ENCODE measurements around the gene SMOC2. TPM values are rescaled to one million over a fixed set of nuclear protein-coding genes. Genes with fewer than 3 reads are reported as not detected.
A peak's percentile ranks its signal among the peaks of the same experiment; 100 is the strongest.
"Not testable (repeated sequence)": the region's sequence is repeated elsewhere in the genome, so short reads cannot be mapped to it uniquely, and the experiment has no call there.

The SMOC2 gene
- total and polyA plus RNA-seq, 2 donors from 2014 or later = 6.5 to 13.1 TPM

DNA sequence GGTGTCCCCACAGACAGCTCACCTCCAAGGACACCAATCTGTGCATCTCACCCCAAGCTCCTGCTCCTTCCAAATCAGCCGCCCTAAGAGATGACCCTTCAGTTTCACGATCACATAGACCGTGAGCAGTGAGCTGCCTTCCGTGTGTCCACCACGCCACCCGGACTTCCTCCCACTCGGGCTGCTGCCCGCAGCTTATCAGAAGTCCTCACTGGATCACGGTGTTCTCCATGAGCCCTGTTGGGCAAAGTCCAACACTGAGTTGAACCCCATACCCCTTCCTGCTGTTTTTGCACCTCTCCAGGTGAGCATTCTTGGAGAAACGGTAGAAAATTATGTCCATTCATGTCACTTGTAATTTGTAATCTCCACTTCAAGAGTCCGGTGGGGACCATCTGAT is 234.4 kb downstream of the SMOC2 start:
- Histone ChIP-seq H3K4me1 (ENCODE audit: control insufficient read depth in 2 of 3, insufficient read depth in 2 of 3, low read depth in 1 of 3, low read length in 3 of 3) (no peaks in the 10 kb centered on the region), H3K9me3 (ENCODE audit: control insufficient read depth in 2 of 3, insufficient read depth in 1 of 3, low read length in 3 of 3) (no peaks in the 10 kb centered on the region), H3K36me3 (ENCODE audit: control insufficient read depth in 2 of 3, insufficient read depth in 3 of 3, low read length in 3 of 3) (no peaks in the 10 kb centered on the region), H3K9ac (ENCODE audit: low read length in 3 of 3) (no peak overlapping the region), H3K27me3 (ENCODE audit: control insufficient read depth, insufficient read depth, low read length) (no peaks in the 10 kb centered on the region), H3K27ac (ENCODE audit: low read depth in 2 of 2, low read length in 2 of 2) (no peak overlapping the region), H3K4me3 (ENCODE audit: low read length in 3 of 3) (no peak overlapping the region)
- DNase-seq (no peak), FAIRE-seq (no peak)
- TF ChIP-seq CTCF (IDR thresholded peaks at IDR 0.05; ENCODE audit: borderline replicate concordance, extremely low read depth, insufficient read depth) = no peak
- intact Hi-C loops (cut with DNase I) = no loop called here

GRCh38 chr6:168675933-168676551 is 235.1 kb downstream of the SMOC2 start:
- no peak for TF ChIP-seq CTCF (IDR thresholded peaks at IDR 0.05; ENCODE audit: borderline replicate concordance, extremely low read depth, insufficient read depth)
- Histone ChIP-seq H3K27ac (ENCODE audit: low read depth in 2 of 2, low read length in 2 of 2) (no peak overlapping the region), H3K36me3 (ENCODE audit: control insufficient read depth in 2 of 3, insufficient read depth in 3 of 3, low read length in 3 of 3) (no peaks in the 10 kb centered on the region), H3K4me1 (ENCODE audit: control insufficient read depth in 2 of 3, insufficient read depth in 2 of 3, low read depth in 1 of 3, low read length in 3 of 3) (no peaks in the 10 kb centered on the region), H3K4me3 (ENCODE audit: low read length in 3 of 3) (no peak overlapping the region), H3K9me3 (ENCODE audit: control insufficient read depth in 2 of 3, insufficient read depth in 1 of 3, low read length in 3 of 3) (no peaks in the 10 kb centered on the region), H3K9ac (ENCODE audit: low read length in 3 of 3) (no peak overlapping the region), H3K27me3 (ENCODE audit: control insufficient read depth, insufficient read depth, low read length) (no peaks in the 10 kb centered on the region)
- DNase-seq (no peak), FAIRE-seq (no peak)
- intact Hi-C loops (cut with DNase I) = no loop called here

DNA sequence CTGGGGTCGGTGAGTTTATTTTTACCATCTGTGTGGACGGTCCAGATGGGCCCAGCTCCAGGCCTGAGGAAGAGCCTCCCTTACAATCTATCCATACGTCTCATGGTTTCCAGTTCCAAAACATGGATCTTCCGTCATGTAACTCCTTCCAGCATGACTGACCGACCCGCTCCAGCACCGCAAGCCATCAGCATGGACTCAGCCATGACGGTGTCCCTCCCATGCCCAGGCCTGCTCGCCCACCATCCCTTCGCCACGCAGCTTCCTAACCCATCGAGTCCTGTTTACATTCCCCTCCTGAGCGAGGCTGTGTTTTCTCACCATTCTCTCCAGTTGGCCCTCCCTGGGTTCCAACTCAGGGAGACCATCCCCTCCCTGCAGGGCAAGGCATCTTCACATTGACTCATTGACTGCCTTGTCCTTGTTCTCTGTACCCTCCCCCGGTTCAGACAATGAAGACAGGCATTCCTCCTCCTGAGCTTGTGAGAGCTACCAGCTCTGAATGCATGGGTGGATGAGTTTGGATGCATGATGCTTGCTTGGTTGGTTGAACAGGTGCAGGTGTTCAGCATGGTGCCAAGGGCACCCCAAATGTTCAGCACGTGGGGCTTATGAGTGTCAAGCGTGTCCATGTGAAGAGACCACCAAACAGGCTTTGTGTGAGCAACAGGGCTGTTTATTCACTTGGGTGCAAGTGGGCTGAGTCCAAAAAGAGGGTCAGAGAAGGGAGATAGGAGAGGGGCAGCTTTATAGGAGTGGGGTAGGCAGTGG is 235.8 kb downstream of the SMOC2 start:
- intact Hi-C loops (cut with DNase I) = no loop called here
- no peaks in the 10 kb centered on the region for H3K9me3 ChIP-seq (ENCODE audit: control insufficient read depth in 2 of 3, insufficient read depth in 1 of 3, low read length in 3 of 3)
- no peak overlapping the region for H3K27ac ChIP-seq (ENCODE audit: low read depth in 2 of 2, low read length in 2 of 2)
- TF ChIP-seq CTCF (IDR thresholded peaks at IDR 0.05; ENCODE audit: borderline replicate concordance, extremely low read depth, insufficient read depth) = no peak
- H3K4me1 ChIP-seq (ENCODE audit: control insufficient read depth in 2 of 3, insufficient read depth in 2 of 3, low read depth in 1 of 3, low read length in 3 of 3) = no peaks in the 10 kb centered on the region
- H3K9ac ChIP-seq (ENCODE audit: low read length in 3 of 3) = no peak overlapping the region
- FAIRE-seq (no peak), DNase-seq (peak in 1 of 5 donors; percentile 9)
- H3K36me3 ChIP-seq (ENCODE audit: control insufficient read depth in 2 of 3, insufficient read depth in 3 of 3, low read length in 3 of 3) = no peaks in the 10 kb centered on the region
- no peak overlapping the region for H3K4me3 ChIP-seq (ENCODE audit: low read length in 3 of 3)
- no peaks in the 10 kb centered on the region for H3K27me3 ChIP-seq (ENCODE audit: control insufficient read depth, insufficient read depth, low read length)

DNA sequence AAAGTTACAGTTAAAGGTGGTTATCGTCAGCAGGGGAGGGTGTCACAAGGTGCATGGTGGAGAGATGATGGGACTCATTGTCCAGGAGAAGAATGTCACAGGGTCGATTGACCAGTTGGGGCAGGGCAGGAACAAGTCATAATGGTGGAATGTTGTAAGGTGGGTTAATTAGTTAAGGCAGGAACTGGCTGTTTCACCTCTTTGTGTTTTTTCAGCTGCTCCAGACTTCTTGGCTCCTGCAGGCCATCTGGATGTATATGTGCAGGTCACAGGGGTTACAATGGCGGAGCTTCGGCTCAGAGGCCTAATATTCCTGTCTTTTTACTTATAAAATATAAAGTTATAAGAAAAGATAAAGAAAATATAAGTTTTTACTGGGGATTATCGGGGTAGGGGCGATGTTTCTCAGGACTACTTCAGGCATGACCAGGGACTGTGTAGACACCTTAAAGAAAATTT is 236.4 kb downstream of the SMOC2 start:
- H3K27ac ChIP-seq (ENCODE audit: low read depth in 2 of 2, low read length in 2 of 2); H3K36me3 ChIP-seq (ENCODE audit: control insufficient read depth in 2 of 3, insufficient read depth in 3 of 3, low read length in 3 of 3); H3K9me3 ChIP-seq (ENCODE audit: control insufficient read depth in 2 of 3, insufficient read depth in 1 of 3, low read length in 3 of 3); intact Hi-C loops (cut with DNase I); H3K4me1 ChIP-seq (ENCODE audit: control insufficient read depth in 2 of 3, insufficient read depth in 2 of 3, low read depth in 1 of 3, low read length in 3 of 3); H3K9ac ChIP-seq (ENCODE audit: low read length in 3 of 3); H3K4me3 ChIP-seq (ENCODE audit: low read length in 3 of 3); FAIRE-seq; H3K27me3 ChIP-seq (ENCODE audit: control insufficient read depth, insufficient read depth, low read length): not testable (repeated sequence)
- peak in 2 of 5 donors; percentile 18 to 60 for DNase-seq
